HCT116 (cell line): ENCODE data around the gene DCAF5. TPM values are rescaled to one million over a fixed set of nuclear protein-coding genes. Genes with fewer than 3 reads are reported as not detected.

Source experiments
- ATAC-seq: fragments of 200-7000 bp; cut with Tn5 transposase; 2 replicates; pipeline ENCODE4 v1.9.1; 2020; ENCODE audit warnings: mild to moderate bottlenecking, moderate library complexity
- BruUV-seq: library from RNA; stranded (reverse); fragments of 400-500 nt; replicated peaks from 2 replicates; lab custom pipeline; 2021; lab: Mats Ljungman, UMichigan
- CTCF ChIA-PET: fragments of 300-600 bp; sonication (Branson Sonifier 250); formaldehyde crosslinking; loops from one replicate; lab custom pipeline; 2021; ENCODE audit warnings: antibody characterized with exemption; lab: Charles Lee
- POLR2A ChIA-PET: fragments of 300-600, 350-600 bp; sonication (Branson Sonifier 250); formaldehyde crosslinking; loops from one replicate; lab custom pipeline; 2021; ENCODE audit warnings: antibody characterized with exemption; lab: Charles Lee
- RAD21 ChIA-PET, 2 experiments: fragments of 300-600 bp; sonication (Branson Sonifier 250); formaldehyde crosslinking; loops; one replicate each; lab custom pipeline; 2023; ENCODE audit warnings: low total read pairs in 2 of 2; ENCODE audit not compliant: uncharacterized antibody in 2 of 2, unreplicated experiment in 2 of 2, low non-redundant PET in 1 of 2; lab: Charles Lee
- DNase-seq: peaks from one replicate; pipeline ENCODE4 v3.0.0-alpha.2; 2010; ENCODE audit warnings: low read depth, low spot score
- H2AFZ ChIP-seq: fragments of 200-600 bp; shearing (Covaris generic), sonication (generic); 2 replicates; pipeline ENCODE4 v1.6.1; 2017; ENCODE audit warnings: low read depth, mixed run types, mixed read lengths, antibody characterized with exemption, low read length; ENCODE audit not compliant: poor library complexity, severe bottlenecking
- H3K27ac ChIP-seq: 2 replicates; pipeline ENCODE4 v1.5.1; 2012; ENCODE audit warnings: low read depth, low read length
- H3K27me3 ChIP-seq: fragments of 200-600 bp; sonication (generic); 2 replicates; pipeline ENCODE4 v1.6.1; 2016; ENCODE audit warnings: mixed run types, low read length, mixed read lengths; ENCODE audit not compliant: insufficient read depth
- H3K36me3 ChIP-seq, 2 experiments: fragments of 200-500 bp in 1 of 2; fragments of 200-600 bp in 1 of 2; sonication (Bioruptor generic) in 1 of 2; sonication (generic) in 1 of 2; 2 replicates each; pipeline versions ENCODE4 v1.5.1 to v1.6.1; 2014 to 2016; ENCODE audit warnings: low read length in 2 of 2, inconsistent platforms in 1 of 2, mixed read lengths in 1 of 2, mixed run types in 1 of 2; ENCODE audit not compliant: insufficient read depth in 2 of 2, control insufficient read depth in 1 of 2
- H3K4me1 ChIP-seq, 2 experiments: fragments of 200-600 bp in 1 of 2; sonication (generic) in 1 of 2; 2 replicates each; pipeline versions ENCODE4 v1.5.1 to v1.6.1; 2012 to 2017; ENCODE audit warnings: low read length in 2 of 2, inconsistent platforms in 1 of 2, mild to moderate bottlenecking in 1 of 2, mixed read lengths in 1 of 2, mixed run types in 1 of 2, moderate library complexity in 1 of 2; ENCODE audit not compliant: insufficient read depth in 2 of 2, control insufficient read depth in 1 of 2
- H3K4me2 ChIP-seq: fragments of 200-600 bp; sonication (generic); 2 replicates; pipeline ENCODE4 v1.6.1; 2017; ENCODE audit warnings: mixed run types, low read length, mixed read lengths
- H3K4me3 ChIP-seq, 2 experiments: fragments of 200-600 bp in 1 of 2; sonication (generic) in 1 of 2; replicated peaks in 1 of 2; 2 replicates each; pipeline ENCODE4 v1.5.1; 2011 to 2016; ENCODE audit warnings: low read length in 2 of 2, control low read depth in 1 of 2, low read depth in 1 of 2, mild to moderate bottlenecking in 1 of 2, mixed read lengths in 1 of 2, mixed run types in 1 of 2
- H3K79me2 ChIP-seq: fragments of 200-600 bp; sonication (generic); 2 replicates; pipeline ENCODE4 v1.6.1; 2017; ENCODE audit warnings: mild to moderate bottlenecking, mixed run types, low read length, moderate library complexity, mixed read lengths; ENCODE audit not compliant: insufficient read depth
- H3K9ac ChIP-seq: fragments of 200-600 bp; sonication (generic); 2 replicates; pipeline ENCODE4 v1.6.1; 2016; ENCODE audit warnings: low read length, mixed read lengths
- H3K9me2 ChIP-seq: fragments of 200-600 bp; sonication (generic), shearing (Covaris generic); 2 replicates; pipeline ENCODE4 v1.6.1; 2017; ENCODE audit warnings: mixed run types, mild to moderate bottlenecking, moderate library complexity; ENCODE audit not compliant: insufficient read depth
- H3K9me3 ChIP-seq, 2 experiments: fragments of 200-500 bp in 1 of 2; fragments of 200-600 bp in 1 of 2; sonication (Bioruptor generic) in 1 of 2; sonication (generic) in 1 of 2; 2 replicates each; pipeline ENCODE4 v1.6.1; 2014 to 2017; ENCODE audit warnings: low read length in 2 of 2, mixed read lengths in 2 of 2, inconsistent platforms in 1 of 2, low read depth in 1 of 2, mild to moderate bottlenecking in 1 of 2, mixed run types in 1 of 2, moderate library complexity in 1 of 2; ENCODE audit not compliant: control insufficient read depth in 1 of 2, insufficient read depth in 1 of 2
- H4K20me1 ChIP-seq: fragments of 200-600 bp; sonication (generic), shearing (Covaris generic); 2 replicates; pipeline ENCODE4 v1.6.1; 2017; ENCODE audit warnings: mixed run types, mild to moderate bottlenecking, moderate library complexity; ENCODE audit not compliant: insufficient read depth
- EGR1 ChIP-seq: IDR thresholded peaks from 2 replicates; pipeline ENCODE4 v1.6.1; 2012; ENCODE audit warnings: low read depth
- ELF1 ChIP-seq: IDR thresholded peaks from 2 replicates; pipeline ENCODE4 v1.6.1; 2012; ENCODE audit warnings: low read depth, borderline replicate concordance
- YY1 ChIP-seq: IDR thresholded peaks from 2 replicates; pipeline ENCODE4 v1.6.1; 2011; ENCODE audit warnings: low read length, low read depth, moderate library complexity, mild to moderate bottlenecking; ENCODE audit not compliant: insufficient replicate concordance; ENCODE audit errors: extremely low read depth
- ZBTB33 ChIP-seq: IDR thresholded peaks from 2 replicates; pipeline ENCODE4 v1.6.1; 2011; ENCODE audit warnings: mild to moderate bottlenecking, low read length, moderate library complexity; ENCODE audit not compliant: insufficient replicate concordance; ENCODE audit errors: extremely low read depth
- intact Hi-C: fragments of 100-400 bp; cut with micrococcal nuclease; formaldehyde crosslinking; loops from 2 replicates; pipeline ENCODE4 v1.10.0; 2022
- total RNA-seq: library from RNA; stranded (reverse); gene quantifications from one replicate; pipeline ENCODE4 v1.2.1, GENCODE V29; 2021; ENCODE audit not compliant: unreplicated experiment
- TF ChIP-seq, protein P1 (sequence below): IDR thresholded peaks from 2 replicates; pipeline ENCODE4 v1.6.1; 2012; ENCODE audit warnings: low read depth

The DCAF5 gene
- total RNA-seq, 1 experiment from 2014 or later, result 27.1 TPM

GRCh38 chr14:69193721-69194120, 40.8 kb upstream of the DCAF5 start:
- Histone ChIP-seq H3K4me2 (no peak overlapping the region), H3K9ac (no peak overlapping the region), H3K9me2 (no peaks in the 10 kb centered on the region), H3K79me2 (peaks cover 13% of the 10 kb centered on the region; the same call in 1 of the 2 replicates)
- BruUV-seq, result no TSS peak
- ChIA-PET RAD21 (no interaction called here), POLR2A (no interaction called here)
- ATAC-seq, result no peak
- TF ChIP-seq EGR1 (no peak), YY1 (no peak), ELF1 (no peak), ZBTB33 (no peak)
- TF ChIP-seq, protein P1, sequence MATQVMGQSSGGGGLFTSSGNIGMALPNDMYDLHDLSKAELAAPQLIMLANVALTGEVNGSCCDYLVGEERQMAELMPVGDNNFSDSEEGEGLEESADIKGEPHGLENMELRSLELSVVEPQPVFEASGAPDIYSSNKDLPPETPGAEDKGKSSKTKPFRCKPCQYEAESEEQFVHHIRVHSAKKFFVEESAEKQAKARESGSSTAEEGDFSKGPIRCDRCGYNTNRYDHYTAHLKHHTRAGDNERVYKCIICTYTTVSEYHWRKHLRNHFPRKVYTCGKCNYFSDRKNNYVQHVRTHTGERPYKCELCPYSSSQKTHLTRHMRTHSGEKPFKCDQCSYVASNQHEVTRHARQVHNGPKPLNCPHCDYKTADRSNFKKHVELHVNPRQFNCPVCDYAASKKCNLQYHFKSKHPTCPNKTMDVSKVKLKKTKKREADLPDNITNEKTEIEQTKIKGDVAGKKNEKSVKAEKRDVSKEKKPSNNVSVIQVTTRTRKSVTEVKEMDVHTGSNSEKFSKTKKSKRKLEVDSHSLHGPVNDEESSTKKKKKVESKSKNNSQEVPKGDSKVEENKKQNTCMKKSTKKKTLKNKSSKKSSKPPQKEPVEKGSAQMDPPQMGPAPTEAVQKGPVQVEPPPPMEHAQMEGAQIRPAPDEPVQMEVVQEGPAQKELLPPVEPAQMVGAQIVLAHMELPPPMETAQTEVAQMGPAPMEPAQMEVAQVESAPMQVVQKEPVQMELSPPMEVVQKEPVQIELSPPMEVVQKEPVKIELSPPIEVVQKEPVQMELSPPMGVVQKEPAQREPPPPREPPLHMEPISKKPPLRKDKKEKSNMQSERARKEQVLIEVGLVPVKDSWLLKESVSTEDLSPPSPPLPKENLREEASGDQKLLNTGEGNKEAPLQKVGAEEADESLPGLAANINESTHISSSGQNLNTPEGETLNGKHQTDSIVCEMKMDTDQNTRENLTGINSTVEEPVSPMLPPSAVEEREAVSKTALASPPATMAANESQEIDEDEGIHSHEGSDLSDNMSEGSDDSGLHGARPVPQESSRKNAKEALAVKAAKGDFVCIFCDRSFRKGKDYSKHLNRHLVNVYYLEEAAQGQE, result no peak
- TF ChIP-seq, all 23 proteins: peak for 0
- no peaks in the 10 kb centered on the region for H3K36me3 ChIP-seq
- peaks cover 6 to 16% of the 10 kb centered on the region in 2 experiments; a peak in 3 of 4 replicates for H3K4me1 ChIP-seq
- no peak overlapping the region for H3K27ac ChIP-seq
- DNase-seq, result no peak
- H4K20me1 ChIP-seq, result no peaks in the 10 kb centered on the region
- H3K4me3 ChIP-seq, result no peak overlapping the region
- H2AFZ ChIP-seq, result no peak overlapping the region
- CTCF ChIA-PET, result no interaction called here
- H3K9me3 ChIP-seq, result no peaks in the 10 kb centered on the region
- no peaks in the 10 kb centered on the region for H3K27me3 ChIP-seq
- intact Hi-C loops, result no loop called here
